Skin epidermis (tissue), 12 donors: Measurements from ENCODE around the gene ZFHX2.

Source experiments
- H3K27ac ChIP-seq, 21 experiments: fragments of 200-600 bp; sonication (generic) in 11 of 21; one replicate each; pipeline ENCODE4 v1.5.0; 2020; ENCODE audit warnings: mild to moderate bottlenecking in 3 of 21, inconsistent platforms in 2 of 21, moderate library complexity in 2 of 21
- H3K4me3 ChIP-seq, 7 experiments: fragments of 200-600 bp; sonication (generic) in 2 of 7; one replicate each; pipeline ENCODE4 v1.5.0; 2020; ENCODE audit warnings: inconsistent platforms in 2 of 7, mild to moderate bottlenecking in 2 of 7, moderate library complexity in 1 of 7

ZFHX2 gene

GRCh38 chr14:23485326-23485725 is 66.2 kb downstream of the ZFHX2 start:
- H3K4me3 ChIP-seq, result no peak overlapping the region
- H3K27ac ChIP-seq, result no peak overlapping the region

DNA sequence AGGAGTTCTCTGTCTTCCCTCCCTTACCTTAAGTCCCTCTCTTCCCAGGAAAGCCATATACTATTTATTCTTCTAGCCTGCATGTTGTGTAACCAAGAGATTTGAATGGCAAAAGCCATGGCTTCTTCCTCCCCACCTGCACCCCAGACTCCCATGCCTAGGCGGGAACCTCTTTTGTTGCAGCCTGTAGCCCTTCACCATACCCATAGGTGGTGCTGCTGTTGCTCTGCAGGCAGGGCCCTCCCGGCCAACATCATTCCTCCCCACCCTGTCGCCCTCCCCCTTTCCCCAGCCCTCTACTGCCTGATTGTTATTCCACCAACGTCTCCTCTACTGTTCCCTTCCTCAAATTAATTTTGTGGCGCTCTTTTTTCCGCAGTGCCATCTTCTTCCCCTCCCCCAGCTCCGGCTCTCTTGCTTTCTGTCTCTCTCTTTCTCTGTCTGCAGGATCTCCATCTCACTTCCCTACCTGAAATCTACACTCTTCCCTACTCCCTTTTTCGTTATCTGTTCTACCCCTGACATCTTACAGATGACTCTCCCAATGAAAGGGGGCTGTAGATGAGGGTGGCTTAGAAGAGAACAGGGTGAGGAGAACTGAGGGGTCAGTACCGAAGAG is 68.2 kb downstream of the ZFHX2 start:
- H3K4me3 ChIP-seq, result no peak overlapping the region
- H3K27ac ChIP-seq, result no peak overlapping the region

DNA sequence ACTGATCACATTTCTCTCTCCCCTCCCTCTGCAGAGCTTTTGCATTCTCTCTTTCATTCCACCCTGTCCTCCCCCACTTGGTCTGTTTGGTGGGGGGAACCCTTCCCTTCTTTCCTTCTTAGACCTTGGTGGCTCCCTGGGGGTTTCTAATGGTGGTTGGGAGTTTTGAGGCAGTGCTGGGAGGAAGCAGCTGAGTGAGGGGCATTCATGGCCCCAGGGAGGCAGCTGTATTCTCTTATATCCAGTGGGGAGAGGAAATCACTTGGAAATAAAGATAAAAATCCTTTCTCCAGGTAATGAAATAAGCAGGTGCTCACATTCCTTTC is 68.8 kb downstream of the ZFHX2 start:
- Histone ChIP-seq H3K4me3 (no peak overlapping the region), H3K27ac (no peak overlapping the region)

- H3K4me3 ChIP-seq, result no peak overlapping the region
- no peak overlapping the region for H3K27ac ChIP-seq
Observed at GRCh38 chr14:23481979-23482822, 69.4 kb downstream of the ZFHX2 start.

GRCh38 chr14:23481362-23481970 is 70.1 kb downstream of the ZFHX2 start:
- H3K4me3 ChIP-seq, result no peak overlapping the region
- no peak overlapping the region for H3K27ac ChIP-seq

DNA sequence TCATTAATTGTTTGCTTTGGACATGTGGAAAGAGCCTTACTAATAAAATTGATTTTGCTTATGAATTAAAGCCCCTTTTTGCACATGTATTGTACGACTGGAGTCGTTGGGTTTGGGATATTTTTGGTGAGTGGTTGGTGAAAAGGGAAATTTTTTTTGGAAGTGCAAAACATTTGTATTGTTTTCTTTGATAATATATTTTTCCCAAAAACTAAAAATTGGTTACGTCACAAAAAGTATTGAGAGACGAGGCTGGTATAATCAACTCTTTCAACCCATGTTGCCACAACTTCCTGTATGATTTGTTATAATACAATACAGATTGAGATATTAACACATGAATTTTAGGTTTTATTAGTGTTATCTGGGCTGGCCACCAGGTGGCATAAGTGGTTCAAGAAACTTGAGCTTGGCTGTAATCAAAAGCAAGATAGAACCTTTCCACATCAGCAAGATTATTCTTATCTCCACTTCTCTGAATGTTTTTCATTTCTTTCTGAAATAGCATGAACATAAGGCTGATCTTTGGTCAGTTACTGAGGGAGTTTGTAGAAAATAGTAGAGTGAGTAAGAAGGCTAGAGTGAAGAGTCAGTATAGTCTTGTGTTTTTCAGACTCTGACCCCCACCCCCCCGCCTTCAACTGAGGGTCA is 73.3 kb downstream of the ZFHX2 start:
- Histone ChIP-seq H3K4me3 (no peak overlapping the region), H3K27ac (no peak overlapping the region)

DNA sequence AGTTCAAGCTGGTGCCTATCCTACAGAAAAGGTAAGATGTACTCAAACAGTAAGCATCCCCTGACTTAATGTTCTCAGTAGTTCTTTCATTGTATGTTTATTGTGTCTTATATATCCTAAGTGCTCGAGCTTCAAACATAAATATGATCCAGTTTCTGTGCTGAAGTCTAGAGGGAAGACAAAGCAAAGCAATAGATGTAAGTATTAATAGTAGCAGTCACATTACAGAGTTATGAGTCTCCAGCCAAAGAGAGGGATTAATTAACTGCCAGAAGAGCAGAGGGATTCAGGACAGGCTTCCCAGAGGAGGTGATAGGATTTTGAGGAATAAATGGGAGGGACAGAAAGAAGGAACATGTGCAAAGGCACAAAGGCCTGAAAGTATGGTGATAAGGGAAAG is 80.6 kb downstream of the ZFHX2 start:
- no peak overlapping the region for H3K27ac ChIP-seq
- H3K4me3 ChIP-seq, result no peak overlapping the region
